Measurements from ENCODE around the gene WDR26.
"Not testable (repeated sequence)": the region's sequence is repeated elsewhere in the genome, so short reads cannot be mapped to it uniquely, and the experiment has no call there.

WDR26 gene

DNA sequence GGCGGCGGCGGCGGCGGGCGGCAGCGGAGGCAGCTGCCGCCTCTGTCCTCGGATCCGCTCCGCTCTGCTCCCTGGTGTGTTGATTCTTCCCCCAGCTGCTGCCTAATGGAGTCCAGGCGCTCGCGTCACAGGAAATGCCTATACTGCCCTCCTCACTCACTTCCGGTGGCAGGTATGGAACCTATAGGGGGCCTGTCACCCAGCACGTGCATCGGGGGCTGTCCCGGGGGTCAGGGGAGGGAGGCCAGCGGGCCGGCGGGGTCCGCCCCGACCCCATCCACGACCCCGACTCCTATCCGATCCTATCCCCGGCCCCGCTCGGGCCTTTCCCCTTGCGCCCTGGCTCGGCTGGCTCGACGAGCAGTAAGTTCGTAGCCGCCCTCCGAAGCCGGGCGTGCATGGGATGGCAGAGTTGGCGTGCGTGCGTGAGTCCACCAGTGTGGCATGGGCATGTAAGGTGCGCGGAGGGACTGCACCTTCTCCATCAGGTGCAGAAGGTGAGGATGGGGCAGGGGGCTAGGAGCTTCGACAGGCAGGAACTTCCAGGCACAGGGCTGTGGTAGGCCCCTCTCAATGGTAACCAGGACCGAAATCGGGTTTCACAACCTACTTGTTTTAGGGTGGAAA lies at the start of gene WDR26:
WDR26 (minus strand) TSS at position 107 of the 627 bp plus-strand sequence.
- H3K27ac ChIP-seq: peak within 1 kb of the TSS; percentile 83
- no peak for DNase-seq (ENCODE audit: low read depth, low spot score)

DNA sequence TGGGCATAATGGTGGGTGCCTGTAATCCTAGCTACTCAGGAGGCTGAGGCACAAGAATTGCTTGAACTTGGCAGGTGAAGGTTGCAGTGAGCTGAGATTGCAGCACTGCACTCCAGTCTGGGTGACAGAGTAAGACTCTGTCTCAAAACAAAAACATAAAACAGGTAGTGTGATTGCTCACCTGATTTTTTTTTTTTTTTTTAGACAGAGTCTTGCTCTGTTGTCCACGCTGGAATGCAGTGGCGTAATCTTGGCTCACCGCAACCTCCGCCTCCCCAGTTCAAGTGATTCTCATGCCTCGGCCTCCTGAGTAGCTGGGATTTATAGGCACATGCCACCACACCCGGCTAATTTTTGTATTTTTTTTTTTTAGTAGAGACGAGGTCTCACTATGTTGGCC lies 48.6 kb upstream of the WDR26 start:
- H3K27ac ChIP-seq: peak overlapping the region; percentile 55
- DNase-seq (ENCODE audit: low read depth, low spot score): not testable (repeated sequence)

DNA sequence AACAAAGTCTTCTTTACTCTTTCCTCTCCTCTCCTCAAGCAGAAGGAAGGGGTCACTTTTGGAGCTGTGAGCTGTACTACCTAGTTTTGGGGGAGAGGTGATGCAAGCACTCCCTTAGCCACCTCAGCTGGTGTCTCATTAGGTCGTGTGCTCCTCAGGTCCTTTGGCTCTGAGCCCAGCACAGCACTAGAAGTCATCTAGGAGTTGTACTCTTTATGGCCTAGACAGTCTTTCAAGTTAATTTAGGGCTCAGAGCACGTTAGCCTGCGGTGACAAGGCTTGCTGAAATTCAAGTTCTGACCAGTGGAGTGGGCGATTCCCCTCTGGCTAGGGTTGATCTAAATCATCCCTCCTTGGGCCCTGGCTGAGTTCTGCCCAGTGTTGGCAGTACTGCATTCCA lies 48.0 kb upstream of the WDR26 start:
- H3K27ac ChIP-seq: peak overlapping the region; percentile 55
- DNase-seq (ENCODE audit: low read depth, low spot score): peak; percentile 34

DNA sequence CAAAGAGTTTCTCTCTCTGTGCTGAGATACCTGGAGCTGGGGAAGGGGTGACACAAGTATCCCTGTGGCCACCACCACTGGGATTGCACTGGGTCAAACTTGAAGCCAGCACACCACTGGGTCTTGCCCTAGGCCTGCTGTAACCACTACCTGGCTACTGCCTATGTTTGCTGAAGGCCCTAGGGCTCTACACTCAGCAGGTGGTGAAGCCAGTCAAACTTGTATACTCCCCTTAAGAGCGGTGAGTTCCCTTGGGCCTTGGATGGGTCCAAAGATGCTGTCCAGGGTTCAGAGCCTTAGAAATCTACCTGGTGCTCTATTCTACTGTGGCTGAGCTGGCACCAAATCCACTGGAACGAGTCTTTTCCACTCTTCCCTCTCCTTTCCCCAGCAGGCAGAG lies 47.0 kb upstream of the WDR26 start:
- peak overlapping the region; percentile 29 for H3K27ac ChIP-seq
- no peak for DNase-seq (ENCODE audit: low read depth, low spot score)

DNA sequence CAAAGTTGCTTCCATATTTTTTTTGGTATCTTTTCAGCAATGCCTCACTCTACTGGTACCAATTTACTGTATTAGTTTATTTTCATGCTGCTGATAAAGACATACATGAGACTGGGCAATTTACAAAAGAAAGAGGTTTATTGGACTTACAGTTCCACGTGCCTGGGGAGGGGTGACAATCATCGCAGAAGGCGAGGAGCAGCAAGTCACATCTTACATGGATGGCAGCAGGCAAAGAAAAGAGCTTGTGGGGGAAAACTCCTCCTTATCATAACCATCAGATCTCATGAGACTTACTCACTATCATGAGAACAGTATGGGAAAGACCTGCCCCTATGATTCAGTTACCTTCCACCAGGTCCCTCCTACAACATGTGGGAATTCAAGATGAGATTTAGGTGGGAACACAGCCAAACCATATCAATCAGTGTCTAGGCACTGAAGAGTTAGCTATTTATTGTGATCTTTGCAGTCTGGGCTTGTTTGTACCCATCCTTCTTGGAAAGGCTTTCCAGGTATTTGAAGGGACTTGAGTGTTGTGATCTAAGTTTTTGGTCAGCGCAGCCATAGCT lies 46.4 kb upstream of the WDR26 start:
- H3K27ac ChIP-seq: peak overlapping the region; percentile 29
- not testable (repeated sequence) for DNase-seq (ENCODE audit: low read depth, low spot score)

DNA sequence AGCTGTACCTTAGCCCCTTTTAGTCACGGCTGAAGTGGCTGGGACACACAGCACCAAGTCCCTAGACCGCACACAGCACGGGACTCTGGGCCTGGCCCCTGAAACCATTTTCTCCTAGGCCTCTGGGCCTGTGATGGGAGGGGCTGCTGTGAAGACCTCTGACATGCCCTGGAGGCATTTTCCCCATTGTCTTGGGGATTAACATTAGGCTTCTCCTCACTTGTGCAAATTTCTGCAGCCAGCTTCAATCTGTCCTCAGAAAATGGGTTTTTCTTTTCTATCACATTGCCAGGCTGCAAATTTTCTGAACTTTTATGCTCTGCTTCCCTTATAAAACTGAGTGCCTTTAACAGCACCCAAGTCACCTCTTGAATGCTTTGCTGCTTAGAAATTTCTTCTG lies 45.6 kb upstream of the WDR26 start:
- H3K27ac ChIP-seq; DNase-seq (ENCODE audit: low read depth, low spot score): not testable (repeated sequence)

DNA sequence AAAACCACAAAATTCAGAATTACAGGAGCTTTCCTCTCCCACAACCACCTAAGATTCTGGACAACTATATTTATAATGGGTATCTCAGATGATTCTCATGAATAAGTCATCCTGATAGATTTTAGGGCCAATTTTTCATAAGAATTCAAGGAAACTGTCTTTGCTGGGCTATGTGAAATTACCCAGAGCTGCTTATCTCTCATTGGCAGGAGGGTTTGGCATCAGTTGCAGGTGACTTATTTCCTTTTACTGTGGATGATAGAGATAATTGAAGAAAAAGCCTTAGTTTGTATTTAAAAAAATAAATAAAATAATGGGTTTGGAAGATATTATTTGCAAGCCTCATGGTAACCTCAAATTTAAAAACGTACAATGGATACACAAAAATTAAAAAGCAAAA lies 38.2 kb upstream of the WDR26 start:
- no peak overlapping the region for H3K27ac ChIP-seq
- no peak for DNase-seq (ENCODE audit: low read depth, low spot score)

DNA sequence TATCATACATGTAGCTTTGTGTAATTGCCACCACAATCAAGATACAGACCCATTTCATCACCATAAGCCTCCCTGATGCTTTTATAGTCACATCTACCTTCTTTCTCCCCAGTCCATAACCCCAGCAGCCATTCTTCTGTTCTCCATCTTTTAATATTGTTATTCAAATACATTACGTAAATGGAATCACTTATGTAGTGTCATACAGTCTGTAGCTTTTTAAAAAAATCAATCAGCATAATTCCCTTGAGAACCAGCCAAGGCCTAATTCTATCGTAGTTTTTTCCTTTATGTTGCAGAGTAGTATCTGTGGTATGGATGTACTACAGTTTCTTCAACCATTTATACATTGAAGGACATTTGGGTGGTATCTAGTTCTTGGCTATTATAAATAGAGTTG lies 31.6 kb upstream of the WDR26 start:
- DNase-seq (ENCODE audit: low read depth, low spot score): no peak

DNA sequence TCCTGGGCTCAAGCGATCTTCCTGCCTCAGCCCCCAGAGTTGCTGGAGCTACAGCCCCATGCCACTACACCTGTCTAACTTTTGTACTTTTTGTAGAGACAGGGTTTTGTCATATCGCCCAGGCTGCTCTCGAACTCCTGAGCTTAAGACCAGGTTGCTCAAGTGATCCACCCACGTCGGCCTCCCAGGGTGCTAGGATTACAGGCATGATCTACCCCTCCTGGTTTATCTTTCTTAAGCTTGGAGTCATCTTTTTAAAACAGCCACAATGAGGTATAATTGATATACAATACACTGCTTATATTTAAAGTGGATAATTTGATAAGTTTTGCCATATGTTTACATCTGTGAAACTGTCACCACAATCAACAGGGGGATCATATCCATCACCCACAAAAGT lies 25.4 kb upstream of the WDR26 start:
- DNase-seq (ENCODE audit: low read depth, low spot score): no peak
- no peak overlapping the region for H3K27ac ChIP-seq

More for the DNA sequence above, 31.6 kb upstream of the WDR26 start:
- no peak overlapping the region for H3K27ac ChIP-seq

DNA sequence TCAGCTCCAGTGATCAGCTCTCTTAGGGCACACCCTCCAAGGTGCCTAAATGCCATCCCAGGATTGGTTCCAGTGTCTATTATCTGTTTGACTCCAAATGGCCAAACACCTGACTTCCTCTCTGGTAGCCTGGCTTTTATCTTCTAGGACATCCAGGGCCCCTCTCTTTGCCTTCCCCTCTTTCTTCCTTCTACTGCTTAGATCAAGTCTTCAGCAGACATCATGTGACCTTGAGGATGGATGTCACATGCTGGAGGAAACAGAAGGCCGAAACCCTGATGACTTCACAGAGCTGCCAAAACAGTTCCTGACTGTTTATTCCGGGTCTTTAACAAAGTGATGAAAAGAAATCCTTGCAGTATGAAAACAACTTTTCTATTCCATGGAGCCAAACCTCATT lies 24.4 kb upstream of the WDR26 start:
- no peak for DNase-seq (ENCODE audit: low read depth, low spot score)
- no peak overlapping the region for H3K27ac ChIP-seq

DNA sequence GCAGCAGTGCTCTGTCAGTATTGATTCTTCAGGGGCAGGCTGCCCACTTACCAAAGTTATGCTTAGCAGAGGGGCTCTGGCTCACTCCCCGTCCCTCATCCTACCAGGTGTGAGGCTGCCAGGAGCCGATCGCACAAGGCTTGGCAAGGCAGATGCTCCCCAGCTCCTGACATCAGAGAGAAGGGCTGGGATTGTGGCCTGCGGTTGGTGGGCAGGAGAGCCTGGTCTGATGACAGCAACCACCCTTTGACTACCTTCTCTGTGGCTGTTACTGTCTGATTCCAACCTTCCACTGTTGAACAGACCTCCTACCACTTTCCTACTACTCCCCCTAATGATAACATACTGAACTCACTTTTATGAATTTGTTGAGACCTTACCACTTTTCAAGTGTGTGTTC lies 23.7 kb upstream of the WDR26 start:
- DNase-seq (ENCODE audit: low read depth, low spot score): no peak
- H3K27ac ChIP-seq: no peak overlapping the region

DNA sequence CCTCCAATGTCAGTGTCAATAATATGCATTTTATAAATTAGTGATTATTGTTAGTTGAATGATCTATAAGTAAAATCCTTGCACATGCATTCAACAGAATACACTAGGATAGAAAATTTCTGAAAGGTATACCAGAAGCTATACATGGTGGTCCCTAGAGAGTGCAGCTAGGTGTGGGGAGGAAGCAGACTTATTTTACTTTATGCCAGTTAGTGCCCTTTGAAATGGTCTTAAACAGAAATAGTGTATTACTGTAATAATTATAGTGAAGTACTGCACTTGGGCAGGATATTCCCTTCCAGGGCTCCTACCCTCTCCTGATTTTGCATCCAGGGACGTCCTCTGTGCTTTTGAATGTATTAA lies 23.2 kb upstream of the WDR26 start:
- peak overlapping the region; percentile 73 for H3K27ac ChIP-seq
- DNase-seq (ENCODE audit: low read depth, low spot score): no peak

DNA sequence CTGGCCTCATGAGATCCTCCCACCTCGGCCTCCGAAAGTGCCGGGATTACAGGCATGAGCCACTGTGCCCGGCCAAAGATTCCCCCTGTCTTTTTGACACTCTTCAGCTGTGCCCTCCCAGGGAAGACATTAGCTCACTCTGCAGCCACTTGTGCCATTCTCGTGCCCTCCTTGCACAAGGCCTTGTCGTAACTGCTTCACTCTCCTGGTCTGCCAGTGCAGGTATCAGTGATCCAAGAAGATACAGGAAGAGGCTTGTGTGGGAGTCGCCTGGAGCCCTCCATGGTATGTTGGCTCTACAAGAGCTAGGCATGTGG lies 22.0 kb upstream of the WDR26 start:
- no peak for DNase-seq (ENCODE audit: low read depth, low spot score)
- peak overlapping the region; percentile 73 for H3K27ac ChIP-seq

DNA sequence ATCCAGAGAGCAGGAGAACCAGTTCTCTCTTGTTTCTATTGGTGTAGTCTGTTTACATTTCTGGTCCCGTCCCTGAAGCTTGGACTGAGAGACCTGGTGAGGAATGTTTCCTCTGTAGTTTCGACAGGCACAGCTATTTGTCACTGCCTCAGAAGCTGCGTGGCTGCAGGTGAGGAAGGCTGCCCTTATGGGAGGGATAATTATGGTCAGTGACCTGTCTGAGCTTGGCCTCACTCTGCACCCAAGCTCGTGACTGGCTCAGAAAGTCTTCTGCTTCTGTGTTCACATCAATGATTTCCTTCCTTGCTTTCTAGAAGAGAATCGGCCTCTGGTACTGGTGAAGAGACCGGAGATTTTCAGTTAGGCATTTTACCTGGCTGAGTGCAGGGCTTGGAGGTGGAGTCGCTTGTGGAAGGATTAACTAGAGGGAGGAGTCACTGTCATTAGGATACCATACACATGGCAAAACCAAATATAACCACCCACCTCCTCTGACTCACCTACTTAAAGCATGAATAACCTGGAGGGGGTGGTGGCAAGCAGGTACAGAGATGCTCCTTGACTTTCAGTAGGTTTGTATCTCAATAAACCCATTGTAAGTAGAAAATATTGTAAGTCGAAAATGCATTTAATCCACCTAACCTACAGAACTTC lies 19.9 kb upstream of the WDR26 start:
- H3K27ac ChIP-seq: peak overlapping the region; percentile 73
- peak; percentile 93 for DNase-seq (ENCODE audit: low read depth, low spot score)

DNA sequence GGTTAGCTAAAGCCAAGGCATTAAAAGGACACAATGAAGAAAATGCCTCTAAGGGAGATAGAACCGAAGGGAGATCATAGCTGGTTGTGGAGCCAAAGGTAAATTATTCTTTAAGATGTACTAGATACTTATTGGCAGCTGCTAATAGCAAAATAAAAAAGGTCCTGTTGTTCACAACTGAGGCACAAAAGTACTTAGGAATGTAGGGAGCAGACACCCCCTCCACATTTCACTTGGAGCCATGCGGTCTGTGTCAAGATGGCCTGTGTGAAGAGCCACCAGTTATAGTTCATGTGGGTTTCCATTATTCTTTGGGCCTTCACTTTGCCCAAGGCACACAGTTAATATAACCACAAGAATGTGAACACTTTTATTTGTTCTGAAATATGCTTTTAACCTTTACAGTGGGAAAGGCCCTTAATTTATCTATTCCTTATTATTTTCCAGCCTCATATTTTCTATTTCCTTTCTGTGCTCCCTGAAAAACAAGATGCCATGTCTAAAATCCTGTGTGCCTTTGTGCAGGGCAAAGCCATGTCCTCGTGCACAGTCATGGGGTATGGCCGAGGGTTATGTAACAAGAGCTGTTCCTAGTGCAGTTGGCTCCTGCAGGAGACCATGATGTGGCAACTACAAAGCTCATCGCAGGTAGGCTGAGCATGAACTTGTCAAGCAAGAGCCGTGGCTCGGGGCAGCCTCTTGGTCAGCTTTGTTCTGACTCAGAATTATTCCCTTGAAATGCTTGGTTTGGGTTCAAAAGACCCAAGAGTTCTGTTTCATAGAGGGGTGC lies 16.2 kb upstream of the WDR26 start:
- no peak for DNase-seq (ENCODE audit: low read depth, low spot score)
- H3K27ac ChIP-seq: peak overlapping the region; percentile 43

DNA sequence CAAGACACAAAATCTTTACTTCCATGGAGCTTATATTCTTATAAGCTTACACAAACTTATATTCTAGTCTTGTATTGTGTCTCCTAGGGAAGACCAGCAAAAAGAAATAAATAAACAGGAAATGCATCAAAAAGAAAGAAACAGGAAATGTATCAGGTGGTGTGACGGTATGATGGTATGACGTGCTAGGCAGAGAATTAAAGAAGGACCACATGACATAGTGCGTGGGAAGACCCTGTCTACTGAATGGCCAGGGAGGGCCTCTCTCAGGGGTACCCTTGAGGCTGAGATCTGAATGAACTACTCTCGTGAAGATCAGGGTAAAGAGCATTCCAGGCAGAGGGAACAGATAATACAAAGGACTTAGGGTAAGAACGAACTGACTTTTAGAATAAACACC lies 15.6 kb upstream of the WDR26 start:
- no peak for DNase-seq (ENCODE audit: low read depth, low spot score)
- H3K27ac ChIP-seq: peak overlapping the region; percentile 43

DNA sequence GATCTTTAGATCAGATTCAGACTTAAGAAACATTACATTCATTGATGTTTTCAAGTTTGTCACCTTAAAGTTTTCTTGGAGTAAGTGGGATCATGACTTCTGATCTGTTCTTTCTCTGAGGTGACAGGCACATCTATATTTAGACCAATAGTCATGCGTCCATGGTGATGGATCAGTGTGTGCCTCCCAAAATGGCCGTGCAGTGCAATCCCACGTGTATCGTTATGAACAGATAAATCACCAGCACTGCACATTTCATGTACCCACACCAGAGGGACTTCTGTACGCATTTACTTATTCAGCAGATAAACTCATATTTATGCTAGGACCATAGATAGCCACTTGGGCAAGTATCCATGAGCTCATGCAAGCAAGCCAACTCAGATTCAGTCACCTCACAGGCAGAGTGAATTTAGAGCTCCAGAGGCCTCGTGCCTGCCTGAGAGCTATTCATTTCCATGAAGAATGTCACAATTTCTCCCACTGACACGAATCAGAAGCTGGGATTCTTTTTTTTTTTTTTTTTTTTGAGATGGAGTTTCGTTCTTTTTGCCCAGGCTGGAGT lies 13.9 kb upstream of the WDR26 start:
- no peak overlapping the region for H3K27ac ChIP-seq
- DNase-seq (ENCODE audit: low read depth, low spot score): no peak

DNA sequence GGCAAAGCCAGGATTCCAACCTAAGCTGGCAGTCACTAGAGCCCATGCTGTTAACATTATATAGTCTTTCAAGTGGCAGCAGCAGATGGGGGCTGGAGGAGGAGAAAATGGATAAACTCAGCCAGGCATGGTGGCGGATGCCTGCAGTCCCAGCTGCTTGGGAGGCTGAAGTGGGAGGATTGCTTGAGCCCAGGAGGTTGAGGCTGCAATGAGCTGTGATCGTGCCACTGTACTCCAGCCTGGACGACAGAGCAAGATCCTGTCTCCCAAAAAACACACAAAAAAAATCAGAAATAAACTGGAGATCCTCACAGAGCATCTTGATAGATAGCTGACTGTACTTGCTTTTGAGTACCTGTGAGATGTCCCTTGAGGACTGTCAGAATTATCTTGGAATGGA lies 13.4 kb upstream of the WDR26 start:
- DNase-seq (ENCODE audit: low read depth, low spot score): no peak
- peak overlapping the region; percentile 33 for H3K27ac ChIP-seq

DNA sequence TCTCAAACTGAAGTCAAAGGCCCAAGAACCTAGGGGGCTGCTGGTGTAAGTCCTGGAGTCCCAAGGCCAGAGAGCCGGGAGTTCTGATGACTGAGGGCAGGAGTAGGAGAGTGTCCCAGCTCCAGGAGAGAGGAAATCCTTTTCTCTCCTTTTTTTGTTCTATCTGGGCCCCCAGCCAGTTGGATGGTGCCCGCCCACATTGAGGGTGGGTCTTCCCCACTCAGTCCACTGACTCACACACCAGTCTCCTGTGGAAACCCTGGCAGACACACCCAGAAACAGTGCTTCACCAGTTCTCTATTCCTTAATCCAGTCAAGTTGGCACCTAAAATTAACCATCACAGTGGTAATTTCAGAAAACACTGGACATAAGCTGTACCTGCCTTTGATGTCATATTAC lies 12.7 kb upstream of the WDR26 start:
- peak overlapping the region; percentile 33 for H3K27ac ChIP-seq
- DNase-seq (ENCODE audit: low read depth, low spot score): no peak

DNA sequence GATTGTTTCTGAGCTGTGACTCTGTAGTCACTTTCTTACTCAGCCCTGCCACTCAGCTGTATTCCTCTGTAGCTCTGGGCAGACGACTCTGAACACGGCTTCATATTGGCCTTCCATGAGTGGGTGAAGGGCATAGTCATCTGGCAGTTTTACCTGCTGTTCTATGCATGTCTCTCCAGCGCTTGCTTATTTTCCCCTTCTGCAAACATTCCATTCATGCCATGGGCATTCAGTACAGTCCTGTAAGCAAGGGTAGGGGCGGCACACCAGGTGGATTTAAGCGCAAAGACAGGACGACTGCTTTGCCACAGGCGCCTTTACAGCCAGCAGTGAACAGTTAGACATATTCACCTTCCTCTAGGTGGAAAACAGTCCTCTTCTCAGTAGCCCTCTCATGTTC lies 4.4 kb upstream of the WDR26 start:
- no peak overlapping the region for H3K27ac ChIP-seq
- DNase-seq (ENCODE audit: low read depth, low spot score): no peak

DNA sequence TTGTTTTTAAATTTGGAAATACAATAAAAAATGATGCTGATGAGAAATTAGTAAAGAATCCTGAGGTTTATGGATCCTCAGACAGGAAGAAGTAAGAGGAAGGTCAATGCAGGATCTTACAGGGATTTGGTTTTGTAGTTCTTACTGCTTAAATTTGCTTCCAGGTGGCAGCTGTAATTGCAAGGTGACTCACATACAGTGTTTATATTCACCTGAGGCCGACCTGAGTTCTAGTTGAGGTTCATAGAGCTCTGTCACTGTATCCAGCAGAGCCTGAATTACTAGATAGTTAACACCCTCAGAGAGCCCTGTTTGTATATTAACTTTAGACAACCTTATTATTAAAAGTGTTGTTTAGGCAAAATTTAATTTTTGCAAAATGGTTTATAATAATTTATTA lies 1.4 kb upstream of the WDR26 start:
- DNase-seq (ENCODE audit: low read depth, low spot score): no peak
- H3K27ac ChIP-seq: peak overlapping the region; percentile 83
